K562 (cell line): ENCODE results near the gene ACSL3. TPM values are rescaled to one million over a fixed set of nuclear protein-coding genes. Genes with fewer than 3 reads are reported as not detected.

ENCODE experiments used
- ATAC-seq: fragments of 200-7000 bp; cut with Tn5 transposase; 3 replicates; pipeline ENCODE4 v1.9.1; 2020; ENCODE audit warnings: moderate library complexity
- BruUV-seq: library from RNA; stranded (reverse); fragments of 400-500 nt; replicated peaks from 2 replicates; lab custom pipeline; 2021; lab: Mats Ljungman, UMichigan
- CTCF ChIA-PET: fragments of 300-600 bp; formaldehyde crosslinking; extraction: SDS; loops from one replicate; lab custom pipeline; 2021; ENCODE audit warnings: low intra/inter-chr PET ratio; lab: Yijun Ruan, JAX
- POLR2A ChIA-PET: fragments of 300-600, 350-650 bp; sonication (Branson Sonifier 250); formaldehyde crosslinking; extraction: SDS; loops from one replicate; lab custom pipeline; 2021; ENCODE audit warnings: antibody characterized with exemption, inconsistent platforms; lab: Yijun Ruan, JAX
- DNase-seq, 4 experiments: peaks; one replicate each; pipeline versions ENCODE4 v3.0.0 to v3.0.0-alpha.2; 2011 to 2018; ENCODE audit warnings: low spot score in 3 of 4, mixed read lengths in 3 of 4; ENCODE audit errors: extremely low read depth in 1 of 4
- FAIRE-seq: peaks from 2 replicates; lab custom pipeline; 2011; peaks lifted over from hg19 to GRCh38; lab: Jason Lieb, UNC
- H2AFZ ChIP-seq: 2 replicates; pipeline ENCODE4 v1.6.0; 2011; ENCODE audit warnings: low read depth, low read length, control low read depth, inconsistent platforms
- H3K27ac ChIP-seq: fragments of 200-600 bp; 3 replicates; pipeline ENCODE4 v1.8.0; 2011; ENCODE audit warnings: low read depth, mild to moderate bottlenecking, control low read depth, inconsistent platforms, low read length, moderate library complexity, mixed read lengths; ENCODE audit errors: extremely low read depth
- H3K27me3 ChIP-seq, 2 experiments: fragments of 300-600 bp in 1 of 2; 2 replicates in 1 of 2; 3 replicates in 1 of 2; pipeline versions ENCODE4 v1.6.0 to v1.8.0; 2011; ENCODE audit warnings: inconsistent platforms in 2 of 2, low read length in 2 of 2, mild to moderate bottlenecking in 1 of 2, mixed read lengths in 1 of 2, moderate library complexity in 1 of 2; ENCODE audit not compliant: control insufficient read depth in 2 of 2, insufficient read depth in 2 of 2
- H3K36me3 ChIP-seq: fragments of 300-600 bp; 3 replicates; pipeline ENCODE4 v1.8.0; 2011; ENCODE audit warnings: mild to moderate bottlenecking, low read length, inconsistent platforms; ENCODE audit not compliant: control insufficient read depth, insufficient read depth
- H3K4me1 ChIP-seq, 2 experiments: fragments of 200-600 bp in 1 of 2; replicated peaks in 1 of 2; 2 replicates in 1 of 2; 3 replicates in 1 of 2; pipeline versions ENCODE4 v1.5.1 to v1.8.0; 2011; ENCODE audit warnings: inconsistent platforms in 2 of 2, low read length in 2 of 2, mild to moderate bottlenecking in 1 of 2, mixed read lengths in 1 of 2, moderate library complexity in 1 of 2; ENCODE audit not compliant: control insufficient read depth in 2 of 2, insufficient read depth in 2 of 2
- H3K4me2 ChIP-seq: 2 replicates; pipeline ENCODE4 v1.6.1; 2011; ENCODE audit warnings: low read length, control low read depth, inconsistent platforms, mixed read lengths; ENCODE audit not compliant: insufficient read depth
- H3K4me3 ChIP-seq: fragments of 200-600 bp; sonication (generic), shearing (Covaris generic); 2 replicates; pipeline ENCODE4 v1.5.1; 2016; ENCODE audit warnings: control low read depth, inconsistent platforms
- H3K79me2 ChIP-seq: fragments of 200-600 bp; 3 replicates; pipeline ENCODE4 v1.8.0; 2011; ENCODE audit warnings: low read length, inconsistent platforms; ENCODE audit not compliant: control insufficient read depth, insufficient read depth
- H3K9ac ChIP-seq, 2 experiments: 2 replicates each; pipeline versions ENCODE4 v1.6.0 to v1.6.1; 2011; ENCODE audit warnings: low read depth in 2 of 2, low read length in 2 of 2, control low read depth in 1 of 2, inconsistent platforms in 1 of 2, mild to moderate bottlenecking in 1 of 2, mixed read lengths in 1 of 2; ENCODE audit not compliant: insufficient read depth in 1 of 2
- H3K9me1 ChIP-seq: one replicate; pipeline ENCODE4 v1.6.0; 2011; ENCODE audit warnings: inconsistent platforms, mild to moderate bottlenecking, low read length, moderate library complexity; ENCODE audit not compliant: control insufficient read depth, insufficient read depth
- H3K9me3 ChIP-seq: replicated peaks from 2 replicates; pipeline ENCODE4 v1.5.1; 2011; ENCODE audit warnings: low read depth, low read length, inconsistent platforms; ENCODE audit not compliant: control insufficient read depth, insufficient read depth
- H4K20me1 ChIP-seq: replicated peaks from 2 replicates; pipeline ENCODE4 v1.6.1; 2011; ENCODE audit warnings: low read length, inconsistent platforms, mixed read lengths; ENCODE audit not compliant: control insufficient read depth, insufficient read depth
- ARID2 ChIP-seq: fragments of 450-650 bp; IDR thresholded peaks from 2 replicates; pipeline ENCODE4 v1.6.1; 2017; ENCODE audit warnings: antibody characterized with exemption, mild to moderate bottlenecking
- CAMTA2 ChIP-seq: fragments of 250-450 bp; sonication (Bioruptor Pico); conservative IDR thresholded peaks from 2 replicates; pipeline ENCODE4 v1.5.1; 2022
- COPS2 ChIP-seq: fragments of 450-650 bp; conservative IDR thresholded peaks from 2 replicates; pipeline ENCODE4 v1.6.1; 2016; ENCODE audit warnings: mild to moderate bottlenecking, moderate library complexity
- EGR1 ChIP-seq: fragments of 450-650 bp; conservative IDR thresholded peaks from 2 replicates; pipeline ENCODE4 v1.6.1; 2017; ENCODE audit warnings: mild to moderate bottlenecking
- HMGN3 ChIP-seq: IDR thresholded peaks from 2 replicates; pipeline ENCODE4 v1.6.1; 2011; ENCODE audit warnings: borderline replicate concordance, low read depth, mild to moderate bottlenecking, mixed read lengths, low read length; ENCODE audit not compliant: insufficient read length; ENCODE audit errors: extremely low read depth
- KAT8 ChIP-seq: fragments of 450-650 bp; IDR thresholded peaks from 2 replicates; pipeline ENCODE4 v1.6.1; 2016; ENCODE audit warnings: low read depth, mild to moderate bottlenecking
- SMC3 ChIP-seq: conservative IDR thresholded peaks from 2 replicates; pipeline ENCODE4 v1.6.1; 2011; ENCODE audit warnings: low read depth, low read length, improper control_type of control experiment; ENCODE audit not compliant: insufficient read depth
- WGBS: fragments of 100-300 bp; shearing (Covaris generic); methylation state at CpG from one replicate; pipeline ENCODE4 v1.1.6; 2016; ENCODE audit warnings: low coverage, mixed read lengths; ENCODE audit not compliant: insufficient coverage; ENCODE audit errors: missing lambda C conversion rate; 5-methylcytosine and 5-hydroxymethylcytosine counted together
- in situ Hi-C: fragments of 300-500 bp; cut with MboI; formaldehyde crosslinking; loops from 4 replicates; pipeline ENCODE4 v1.15.0; 2018; ENCODE audit warnings: inconsistent platforms, mixed read lengths
- intact Hi-C: fragments of 100-400 bp; cut with micrococcal nuclease; formaldehyde crosslinking; loops from 2 replicates; pipeline ENCODE4 v1.14.2; 2022
- polyA plus RNA-seq, 8 experiments: library from polyadenylated mRNA; depleted of rRNA in 4 of 8; stranded (reverse) in 5 of 8; unstranded in 3 of 8; fragments of >200 nt; fragmentation: Nextera tagmentation in 2 of 8; fragmentation: Illumina TruSeq in 1 of 8; extraction: Ambion mirVana in 2 of 8; extraction: Trizol in 1 of 8; gene quantifications; 2 replicates each; pipeline versions ENCODE4 v1.2.1 to v1.2.3, GENCODE V29; 2011 to 2014; ENCODE audit warnings: inconsistent platforms in 1 of 8, missing spikeins in 1 of 8
- total RNA-seq, 7 experiments: library from RNA; depleted of rRNA in 6 of 7; stranded (reverse); fragments of >200 nt in 6 of 7; fragmentation: Illumina TruSeq in 2 of 7; extraction: Trizol in 2 of 7; gene quantifications; 2 replicates each; pipeline versions ENCODE4 v1.2.1 to v1.2.3, GENCODE V29; 2011 to 2021; ENCODE audit warnings: low replicate concordance in 1 of 7
- TF ChIP-seq, protein P1 (sequence below): fragments of 450-650 bp; IDR thresholded peaks from 2 replicates; pipeline ENCODE4 v1.6.1; 2016; ENCODE audit warnings: missing biosample characterization, missing genetic modification characterization

The ACSL3 gene
- total and polyA plus RNA-seq, 9 of the 15 experiments (the other 6 are each of a cell fraction or from before 2014, with no cell fraction given), result 21.3 to 123 (median 85.2) TPM

DNA sequence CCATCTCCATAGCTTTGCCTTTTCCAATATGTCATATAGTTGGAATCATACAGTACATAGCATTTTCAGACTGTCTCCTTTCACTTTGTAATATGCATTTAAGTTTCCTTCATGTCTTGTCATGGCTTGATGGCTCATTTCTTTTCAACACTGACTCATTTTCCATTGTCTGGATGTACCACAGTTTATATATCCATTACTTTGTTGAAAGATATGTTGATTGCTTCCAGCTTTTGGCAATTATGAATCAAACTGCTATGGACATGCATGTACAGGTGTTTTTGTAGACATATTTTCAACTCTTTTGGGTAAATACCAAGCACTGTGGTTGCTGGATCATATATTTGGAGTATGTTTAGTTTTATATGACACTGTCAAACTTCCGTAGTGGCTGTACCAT is 26.3 kb downstream of the ACSL3 start:
- peaks cover 0 to 12% of the 10 kb centered on the region in 2 experiments; a peak in 3 of 5 replicates for H3K4me1 ChIP-seq
- WGBS, result 89% methylated on average over 1 of the region's 1 CpG
- no peaks in the 10 kb centered on the region for H3K27me3 ChIP-seq
- POLR2A ChIA-PET, result no interaction called here
- TF ChIP-seq HMGN3 (no peak), ARID2 (no peak), COPS2 (no peak), KAT8 (no peak), CAMTA2 (CRISPR knock-in tag) (no peak), SMC3 (no peak), EGR1 (no peak)
- TF ChIP-seq, protein P1, sequence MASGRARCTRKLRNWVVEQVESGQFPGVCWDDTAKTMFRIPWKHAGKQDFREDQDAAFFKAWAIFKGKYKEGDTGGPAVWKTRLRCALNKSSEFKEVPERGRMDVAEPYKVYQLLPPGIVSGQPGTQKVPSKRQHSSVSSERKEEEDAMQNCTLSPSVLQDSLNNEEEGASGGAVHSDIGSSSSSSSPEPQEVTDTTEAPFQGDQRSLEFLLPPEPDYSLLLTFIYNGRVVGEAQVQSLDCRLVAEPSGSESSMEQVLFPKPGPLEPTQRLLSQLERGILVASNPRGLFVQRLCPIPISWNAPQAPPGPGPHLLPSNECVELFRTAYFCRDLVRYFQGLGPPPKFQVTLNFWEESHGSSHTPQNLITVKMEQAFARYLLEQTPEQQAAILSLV (tag), result no peak
- H3K36me3 ChIP-seq, result peaks cover 16% of the 10 kb centered on the region; the same call in 2 of the 3 replicates
- H3K4me2 ChIP-seq, result no peak overlapping the region
- in situ Hi-C loops, result no loop called here
- H2AFZ ChIP-seq, result no peak overlapping the region
- intact Hi-C loops, result no loop called here
- no peak overlapping the region for H3K27ac ChIP-seq
- peaks cover 100% of the 10 kb centered on the region for H3K79me2 ChIP-seq
- no peaks in the 10 kb centered on the region for H3K9me1 ChIP-seq
- FAIRE-seq (no peak), ATAC-seq (no peak; the same call in 2 of the 3 replicates), DNase-seq (no peak)
- no peak overlapping the region for H3K4me3 ChIP-seq
- CTCF ChIA-PET, result no interaction called here
- no peaks in the 10 kb centered on the region for H3K9me3 ChIP-seq
- H3K9ac ChIP-seq, result no peak overlapping the region
- no TSS peak for BruUV-seq
- peaks cover 23% of the 10 kb centered on the region for H4K20me1 ChIP-seq
